NT2/D1 (cell line): Measurements from ENCODE around the gene BTC.

Experiments used
- SUZ12 ChIP-seq: IDR thresholded peaks from 2 replicates; pipeline ENCODE4 v1.6.1; 2011; ENCODE audit not compliant: insufficient read length, insufficient read depth; ENCODE audit errors: extremely low read depth
- YY1 ChIP-seq: IDR thresholded peaks from 2 replicates; pipeline ENCODE4 v1.6.1; 2011; ENCODE audit not compliant: insufficient read length, insufficient read depth
- ZNF274 ChIP-seq: IDR thresholded peaks from 2 replicates; pipeline ENCODE4 v1.6.1; 2011; ENCODE audit warnings: mild to moderate bottlenecking, low read depth, low read length

- no peak for TF ChIP-seq YY1
- no peak for TF ChIP-seq ZNF274
- no peak for TF ChIP-seq SUZ12
These were observed 30.2 kb downstream of the BTC start for GRCh38 chr4:74764119-74764518.
